HG03432 (cell line): ENCODE results near the gene MYH15.

Experiments used
- ATAC-seq: cut with Tn5 transposase; IDR thresholded peaks from one replicate; pipeline ENCODE4 v1.9.1; 2021; ENCODE audit warnings: mild to moderate bottlenecking, moderate library complexity; ENCODE audit not compliant: unreplicated experiment

MYH15 gene

GRCh38 chr3:108511055-108511454 lies 659 bp upstream of the MYH15 start:
- no peak for ATAC-seq

DNA sequence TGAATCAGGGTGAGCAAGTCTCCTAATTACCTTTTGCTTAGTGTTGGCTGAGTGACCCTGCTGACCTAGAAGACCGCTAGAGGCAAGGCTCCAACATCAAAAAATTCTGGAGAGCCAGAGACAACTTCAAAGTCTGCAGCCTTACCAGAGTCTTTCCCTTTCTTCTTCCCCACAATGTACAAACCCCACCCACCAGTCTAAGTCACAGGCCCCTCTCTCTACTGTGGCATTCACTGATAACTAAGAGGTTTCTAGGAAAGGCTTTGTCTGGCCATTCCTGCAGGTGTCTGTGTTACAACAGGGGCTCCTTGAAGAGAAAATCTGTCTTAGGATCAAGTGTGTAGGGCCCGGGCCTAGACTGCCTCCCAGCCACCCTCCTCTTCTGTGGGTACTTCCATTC lies 525 bp downstream of the MYH15 start:
- no peak for ATAC-seq

DNA sequence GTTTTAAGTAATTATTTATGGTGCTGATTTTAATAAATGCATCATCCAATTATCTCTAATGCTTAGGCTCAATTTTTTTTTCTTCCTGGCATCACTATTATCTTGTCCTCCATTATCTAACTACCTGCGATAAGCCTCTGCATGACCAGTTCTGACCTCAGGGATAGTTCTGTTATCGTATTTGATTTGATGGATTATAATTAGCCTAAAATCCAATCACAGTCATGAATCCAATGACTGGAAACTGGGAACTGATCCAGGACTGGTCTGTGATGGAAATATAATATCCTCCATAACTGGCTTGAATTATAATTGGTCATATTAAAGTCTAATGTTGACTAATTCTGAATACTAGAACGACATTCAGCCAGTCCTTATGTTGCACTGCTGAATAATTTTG lies 1.1 kb downstream of the MYH15 start:
- ATAC-seq, result no peak

DNA sequence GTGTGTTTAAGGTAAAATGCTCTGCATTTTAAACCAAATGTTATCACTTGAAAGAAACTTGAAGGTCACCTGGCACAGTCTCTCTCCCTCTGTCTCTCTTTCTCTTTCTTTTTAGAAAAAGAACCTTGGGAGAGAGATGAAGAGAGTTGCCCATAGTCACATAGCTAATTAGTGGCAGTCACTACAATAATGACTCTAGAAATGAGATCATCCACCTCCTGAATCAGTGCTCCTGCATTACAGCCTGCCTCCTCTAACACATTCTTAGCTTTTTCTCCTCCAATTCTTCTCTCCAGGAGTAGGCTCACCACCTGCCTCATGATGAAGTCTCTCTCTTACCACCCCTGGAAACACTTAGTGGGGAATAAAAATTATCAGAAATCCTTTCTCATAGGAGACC lies 2.5 kb downstream of the MYH15 start:
- ATAC-seq, result no peak

- ATAC-seq, result no peak
Measured at GRCh38 chr3:108505811-108506210, 4.6 kb downstream of the MYH15 start.

GRCh38 chr3:108503722-108504121 lies 6.7 kb downstream of the MYH15 start:
- no peak for ATAC-seq

DNA sequence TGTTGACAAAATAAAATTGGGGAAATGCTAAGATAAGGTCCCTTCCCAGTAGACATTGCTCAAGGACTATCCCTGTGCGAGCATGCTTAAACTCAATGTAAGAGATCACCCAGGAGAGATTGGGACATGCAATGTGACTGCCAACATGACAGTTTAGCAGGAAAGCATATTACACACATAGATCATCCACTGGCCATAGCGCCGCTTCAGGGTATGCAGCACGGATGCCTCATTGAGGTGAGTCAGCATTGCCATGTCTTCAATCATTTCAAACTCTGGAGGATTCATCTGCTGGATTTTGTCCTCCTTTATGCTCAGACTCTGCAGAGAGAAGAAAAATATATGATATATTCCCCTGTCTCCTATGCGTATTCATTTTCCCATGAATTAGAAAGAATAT lies 8.9 kb downstream of the MYH15 start:
- ATAC-seq, result no peak

- no peak for ATAC-seq
Measured at GRCh38 chr3:108500728-108501127, 9.7 kb downstream of the MYH15 start.

DNA sequence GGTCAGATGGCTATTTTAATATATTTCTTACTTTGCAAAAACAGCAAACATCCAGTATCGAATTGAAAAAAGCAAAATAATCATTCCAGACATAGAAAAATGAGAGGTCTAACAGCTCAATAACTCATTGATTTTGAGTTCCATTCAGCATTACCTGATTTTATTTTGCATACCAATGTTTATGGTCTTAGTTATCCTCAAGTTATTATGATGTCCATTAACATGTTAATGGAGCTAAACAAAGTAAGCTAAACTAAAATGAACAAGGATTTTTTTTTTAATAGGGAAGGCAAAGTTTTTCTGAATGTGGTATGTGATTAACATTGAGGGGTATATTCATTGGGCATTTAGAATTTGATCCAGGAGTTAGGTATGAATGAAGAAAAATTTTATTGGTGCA lies 13.1 kb downstream of the MYH15 start:
- ATAC-seq, result no peak

DNA sequence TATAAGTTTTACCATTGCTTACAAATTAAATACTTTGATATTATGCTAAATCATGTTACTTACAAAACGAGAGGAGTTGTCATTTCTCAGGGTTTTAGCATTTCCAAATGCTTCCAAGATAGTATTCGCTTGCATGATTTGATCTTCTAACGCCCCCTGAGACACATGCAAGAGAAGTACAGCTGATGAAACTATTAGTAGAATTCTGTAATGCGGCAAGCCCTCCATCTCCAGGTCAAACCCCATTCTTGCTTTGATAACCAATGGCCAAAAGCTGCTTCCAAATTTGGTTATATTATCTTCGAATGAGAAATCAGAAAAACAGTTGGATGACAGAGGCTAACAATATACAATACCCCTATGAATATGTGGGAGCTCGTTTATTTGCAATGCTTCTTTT lies 14.7 kb downstream of the MYH15 start:
- ATAC-seq, result no peak

DNA sequence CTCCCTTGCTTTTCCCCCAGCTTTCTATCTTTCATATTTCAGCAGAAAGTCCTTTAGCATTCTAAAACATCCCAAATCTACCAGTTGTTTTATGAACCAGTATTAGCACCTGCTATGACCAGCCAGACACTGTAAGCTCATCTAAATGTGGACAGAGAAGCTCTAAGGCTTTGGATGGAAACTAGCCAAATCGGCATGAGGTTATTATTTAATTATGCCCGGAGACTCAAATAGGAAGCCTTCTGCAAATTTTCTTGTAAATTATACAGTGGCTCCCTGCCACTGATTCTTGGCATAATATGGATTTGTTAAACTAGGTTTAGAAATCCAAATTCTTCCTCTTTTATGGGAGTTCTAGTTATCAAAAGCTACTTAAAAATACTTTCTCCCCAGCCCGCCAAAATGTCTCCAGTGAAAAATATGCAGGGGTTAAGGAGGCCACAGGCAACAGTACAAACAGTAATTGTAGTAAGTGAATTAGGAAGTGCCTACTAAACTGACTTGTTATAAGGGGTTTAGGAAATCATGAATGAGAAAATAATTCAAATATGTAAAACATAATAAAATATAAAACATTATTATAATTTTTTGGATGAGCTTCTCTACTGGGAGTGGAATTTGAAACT lies 15.4 kb downstream of the MYH15 start:
- ATAC-seq, result no peak

- ATAC-seq, result no peak
Measured at GRCh38 chr3:108493862-108494261, 16.5 kb downstream of the MYH15 start.

- no peak for ATAC-seq
Measured at GRCh38 chr3:108491456-108491855, 18.9 kb downstream of the MYH15 start.

- ATAC-seq, result peak; percentile 87
Measured at GRCh38 chr3:108489776-108490175, 20.6 kb downstream of the MYH15 start.

DNA sequence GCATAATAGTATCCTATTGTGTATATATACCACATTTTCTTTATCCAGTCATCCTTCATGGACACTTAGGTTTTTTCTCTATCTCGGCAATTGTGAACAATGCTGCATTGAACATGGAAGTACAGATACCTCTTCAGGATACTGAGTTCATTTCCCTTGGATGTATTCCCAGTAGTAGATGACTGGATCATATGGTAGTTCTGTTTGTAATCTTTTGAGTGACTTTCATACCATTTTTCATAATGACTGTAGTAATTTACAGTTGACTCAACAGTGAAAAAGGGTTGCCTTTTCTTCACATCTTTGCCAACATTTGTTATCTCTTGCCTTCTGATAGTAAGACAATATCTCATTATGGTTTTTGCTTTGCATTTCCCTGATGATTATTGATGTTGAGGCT lies 21.8 kb downstream of the MYH15 start:
- ATAC-seq, result no peak

- no peak for ATAC-seq
Measured at GRCh38 chr3:108487439-108487838, 23.0 kb downstream of the MYH15 start.

- no peak for ATAC-seq
Measured at GRCh38 chr3:108486941-108487340, 23.5 kb downstream of the MYH15 start.

DNA sequence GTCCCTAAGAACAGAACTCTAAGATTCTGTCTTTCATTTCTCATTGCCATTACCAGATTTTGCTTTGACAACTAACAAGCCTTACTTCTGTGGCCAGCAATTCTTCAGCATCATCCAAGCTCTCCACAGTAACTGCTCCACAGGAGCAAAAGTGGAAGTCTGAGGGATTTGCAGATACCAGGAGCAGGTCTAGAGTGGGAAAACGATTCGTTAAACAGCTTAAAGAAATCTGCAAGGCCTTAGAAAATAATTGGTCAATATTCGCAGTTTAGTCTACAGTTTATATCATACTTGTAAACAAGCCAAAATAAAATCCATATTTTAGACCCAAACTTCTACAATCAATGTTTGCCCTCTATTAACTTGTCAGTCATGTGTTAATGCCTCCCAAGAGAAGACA lies 24.1 kb downstream of the MYH15 start:
- no peak for ATAC-seq

GRCh38 chr3:108485146-108485545 lies 25.2 kb downstream of the MYH15 start:
- ATAC-seq, result no peak

DNA sequence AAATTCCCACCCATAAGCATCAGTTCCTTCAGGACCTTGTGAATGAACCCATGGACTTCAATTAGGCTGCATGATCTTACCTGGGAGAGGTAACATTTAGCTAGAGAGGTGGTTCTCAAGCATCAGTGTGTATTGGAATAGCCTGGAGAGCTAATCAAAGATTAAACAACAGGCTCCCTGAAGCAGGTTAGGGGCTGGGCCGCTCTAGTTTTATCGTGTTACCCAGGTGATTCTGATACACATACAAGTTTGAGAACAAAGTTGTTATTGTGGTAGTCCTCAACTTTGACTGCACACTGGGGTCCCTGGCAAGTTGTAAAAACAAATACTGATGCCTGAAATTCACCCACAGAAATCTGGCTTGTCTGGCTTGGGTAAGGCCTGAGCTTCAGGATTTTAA lies 31.2 kb downstream of the MYH15 start:
- no peak for ATAC-seq

GRCh38 chr3:108477511-108478147 lies 32.8 kb downstream of the MYH15 start:
- peak; percentile 81 for ATAC-seq

DNA sequence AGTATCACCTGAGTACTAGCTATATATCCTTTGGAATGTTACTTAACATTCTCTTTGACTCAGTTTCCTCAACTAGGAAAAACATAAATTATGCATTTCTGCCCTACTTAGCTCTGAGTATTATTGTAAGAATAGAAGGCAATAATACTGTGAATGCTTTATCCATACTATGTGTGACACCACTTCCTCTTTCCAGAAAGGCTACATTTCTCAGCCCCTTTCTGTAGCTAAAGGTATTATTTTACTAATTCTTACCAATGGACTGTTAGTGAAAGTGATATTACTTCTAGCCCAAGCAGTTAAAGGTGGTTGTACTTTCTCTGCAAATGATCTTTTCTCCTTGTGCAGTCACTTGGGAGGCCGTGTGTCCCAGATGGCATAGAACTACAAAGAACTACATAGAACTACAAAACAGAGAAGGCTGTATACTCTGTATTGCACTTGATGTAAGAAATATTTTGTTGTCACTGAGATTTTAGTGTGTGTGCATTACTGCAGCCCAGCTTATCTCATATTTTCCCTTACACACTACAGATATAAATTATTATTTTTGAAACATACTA lies 35.1 kb downstream of the MYH15 start:
- peak; percentile 54 for ATAC-seq

DNA sequence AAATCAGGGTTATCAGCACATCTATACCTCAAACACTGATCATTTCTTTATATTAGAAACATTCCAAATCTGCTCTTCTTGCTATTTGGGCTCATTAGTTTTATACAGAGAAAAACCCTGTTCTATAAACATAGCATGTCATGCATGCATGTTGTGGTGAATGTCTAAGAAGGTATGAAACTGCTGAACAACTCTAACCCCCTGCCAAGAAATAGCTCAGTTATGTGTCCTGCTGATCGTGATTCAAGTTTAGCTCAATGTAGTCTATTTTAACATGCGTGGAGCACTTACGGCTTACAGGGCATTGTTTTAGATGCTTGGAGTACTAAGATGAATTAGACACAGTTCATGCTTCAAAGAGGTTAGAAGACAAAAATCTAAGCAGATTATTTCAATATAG lies 35.8 kb downstream of the MYH15 start:
- ATAC-seq, result no peak
